WTC11 (cell line): ENCODE measurements around the gene DRD4. TPM values are rescaled to one million over a fixed set of nuclear protein-coding genes. Genes with fewer than 3 reads are reported as not detected.

Experiments used
- ATAC-seq: fragments of 200-7000 bp; cut with Tn5 transposase; 2 replicates; pipeline ENCODE4 v1.10.0; 2021; ENCODE audit warnings: mild to moderate bottlenecking, moderate library complexity
- CTCF ChIA-PET: fragments of 300-600 bp; sonication (Branson Sonifier 250); formaldehyde crosslinking; loops from one replicate; lab custom pipeline; 2021; ENCODE audit warnings: antibody characterized with exemption; lab: Charles Lee
- POLR2A ChIA-PET: fragments of 350-600 bp; sonication (Branson Sonifier 250); formaldehyde crosslinking; loops from one replicate; lab custom pipeline; 2021; ENCODE audit warnings: antibody characterized with exemption; lab: Charles Lee
- DNase-seq: peaks from one replicate; pipeline ENCODE4 v3.0.0; 2021; ENCODE audit warnings: low spot score
- H3K27ac Mint-ChIP-seq: 2 replicates; pipeline ENCODE4 v1.8.0; 2021; ENCODE audit warnings: mixed read lengths
- H3K27me3 Mint-ChIP-seq: 2 replicates; pipeline ENCODE4 v1.8.0; 2021; ENCODE audit warnings: low read depth, mild to moderate bottlenecking, moderate library complexity, mixed read lengths
- H3K36me3 Mint-ChIP-seq: 2 replicates; pipeline ENCODE4 v1.8.0; 2021; ENCODE audit warnings: mixed read lengths
- H3K4me1 Mint-ChIP-seq: 2 replicates; pipeline ENCODE4 v1.8.0; 2022; ENCODE audit warnings: mixed read lengths
- H3K4me3 Mint-ChIP-seq: 2 replicates; pipeline ENCODE4 v1.8.0; 2021; ENCODE audit warnings: mild to moderate bottlenecking, moderate library complexity, mixed read lengths
- H3K9me3 Mint-ChIP-seq: 2 replicates; pipeline ENCODE4 v1.8.0; 2021; ENCODE audit warnings: mixed read lengths
- CTCF ChIP-seq: fragments of 200-600 bp; IDR thresholded peaks from 2 replicates; pipeline ENCODE4 v1.8.0; 2022; ENCODE audit warnings: antibody characterized with exemption
- EMX1 ChIP-seq: fragments of 250-450 bp; sonication (Bioruptor Pico); IDR thresholded peaks from 2 replicates; pipeline ENCODE4 v1.8.0; 2021; ENCODE audit warnings: mild to moderate bottlenecking
- GABPB1 ChIP-seq: sonication (generic); formaldehyde crosslinking; IDR thresholded peaks from 2 replicates; pipeline ENCODE4 v1.8.1; 2023; ENCODE audit warnings: mild to moderate bottlenecking, missing genetic modification reagents
- JUN ChIP-seq: sonication (generic); formaldehyde crosslinking; IDR thresholded peaks from 2 replicates; pipeline ENCODE4 v1.8.0; 2023; ENCODE audit warnings: mild to moderate bottlenecking, missing genetic modification reagents
- NFYB ChIP-seq: sonication (generic); formaldehyde crosslinking; conservative IDR thresholded peaks from 2 replicates; pipeline ENCODE4 v1.8.0; 2022; ENCODE audit warnings: low read depth, missing genetic modification reagents
- TCF7 ChIP-seq: sonication (generic); formaldehyde crosslinking; IDR thresholded peaks from 2 replicates; pipeline ENCODE4 v1.8.0; 2022; ENCODE audit warnings: mild to moderate bottlenecking, low read depth, missing genetic modification reagents, moderate library complexity
- ZNF121 ChIP-seq: sonication (generic); formaldehyde crosslinking; IDR thresholded peaks from 2 replicates; pipeline ENCODE4 v1.8.0; 2023; ENCODE audit warnings: missing genetic modification reagents
- ZNF219 ChIP-seq: sonication (generic); formaldehyde crosslinking; IDR thresholded peaks from 2 replicates; pipeline ENCODE4 v1.8.0; 2023; ENCODE audit warnings: missing genetic modification reagents, mild to moderate bottlenecking, borderline replicate concordance
- ZNF232 ChIP-seq: sonication (generic); formaldehyde crosslinking; IDR thresholded peaks from 2 replicates; pipeline ENCODE4 v1.8.0; 2022; ENCODE audit warnings: mild to moderate bottlenecking, missing genetic modification reagents
- total RNA-seq: library from RNA; stranded (reverse); gene quantifications from 3 replicates; pipeline ENCODE4 v1.2.3, GENCODE V29; 2021
- TF ChIP-seq, protein P1 (sequence below): fragments of 250-450 bp; sonication (Bioruptor Pico); IDR thresholded peaks from 2 replicates; pipeline ENCODE4 v1.9.0; 2021; ENCODE audit warnings: mild to moderate bottlenecking
- TF ChIP-seq, protein P2 (sequence below): sonication (generic); formaldehyde crosslinking; IDR thresholded peaks from 2 replicates; pipeline ENCODE4 v1.8.1; 2023; ENCODE audit warnings: mild to moderate bottlenecking, missing genetic modification reagents
- TF ChIP-seq, protein P3 (sequence below): sonication (generic); formaldehyde crosslinking; IDR thresholded peaks from 2 replicates; pipeline ENCODE4 v1.8.1; 2023; ENCODE audit warnings: mild to moderate bottlenecking, missing genetic modification reagents
- TF ChIP-seq, protein P4 (sequence below): sonication (generic); formaldehyde crosslinking; IDR thresholded peaks from 2 replicates; pipeline ENCODE4 v1.8.0; 2023; ENCODE audit warnings: missing genetic modification reagents
- TF ChIP-seq, protein P5 (sequence below): sonication (generic); formaldehyde crosslinking; IDR thresholded peaks from 2 replicates; pipeline ENCODE4 v1.8.1; 2023; ENCODE audit warnings: mild to moderate bottlenecking, missing genetic modification reagents, moderate library complexity
- TF ChIP-seq, protein P6 (sequence below): sonication (generic); formaldehyde crosslinking; IDR thresholded peaks from 2 replicates; pipeline ENCODE4 v1.8.1; 2022; ENCODE audit warnings: mild to moderate bottlenecking, missing genetic modification reagents, moderate library complexity, borderline replicate concordance
- TF ChIP-seq, protein P7 (sequence below): sonication (generic); formaldehyde crosslinking; IDR thresholded peaks from 2 replicates; pipeline ENCODE4 v1.8.0; 2022; ENCODE audit warnings: mild to moderate bottlenecking, missing genetic modification reagents

The DRD4 gene
- total RNA-seq, 1 experiment from 2014 or later: 3.7 TPM

DNA sequence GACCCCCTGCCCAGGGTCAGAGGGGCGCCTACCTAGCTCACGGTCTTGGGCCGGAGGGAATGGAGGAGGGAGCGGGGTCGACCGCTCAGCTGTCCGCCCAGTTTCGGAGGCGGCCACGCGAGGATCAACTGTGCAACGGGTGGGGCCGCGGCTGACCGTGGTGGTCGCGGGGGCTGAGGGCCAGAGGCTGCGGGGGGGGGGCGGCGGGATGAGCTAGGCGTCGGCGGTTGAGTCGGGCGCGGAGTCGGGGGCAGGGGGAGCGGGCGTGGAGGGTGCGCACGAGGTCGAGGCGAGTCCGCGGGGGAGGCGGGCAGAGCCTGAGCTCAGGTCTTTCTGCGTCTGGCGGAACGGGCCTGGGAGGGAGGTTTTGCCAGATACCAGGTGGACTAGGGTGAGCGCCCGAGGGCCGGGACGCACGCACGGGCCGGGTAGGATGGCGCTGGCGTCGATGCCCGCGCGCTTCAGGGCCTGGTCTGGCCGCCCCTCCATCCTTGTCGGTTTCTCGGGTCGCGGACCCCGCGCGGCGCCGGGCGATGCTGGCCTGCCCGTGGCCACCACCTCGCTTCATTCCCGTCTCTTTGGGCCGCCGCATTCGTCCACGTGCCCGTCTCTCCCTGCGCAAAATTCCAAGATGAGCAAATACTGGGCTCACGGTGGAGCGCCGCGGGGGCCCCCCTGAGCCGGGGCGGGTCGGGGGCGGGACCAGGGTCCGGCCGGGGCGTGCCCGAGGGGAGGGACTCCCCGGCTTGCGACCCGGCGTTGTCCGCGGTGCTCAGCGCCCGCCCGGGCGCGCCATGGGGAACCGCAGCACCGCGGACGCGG is at the start of gene DRD4 (continued):
- TF ChIP-seq, protein P1, sequence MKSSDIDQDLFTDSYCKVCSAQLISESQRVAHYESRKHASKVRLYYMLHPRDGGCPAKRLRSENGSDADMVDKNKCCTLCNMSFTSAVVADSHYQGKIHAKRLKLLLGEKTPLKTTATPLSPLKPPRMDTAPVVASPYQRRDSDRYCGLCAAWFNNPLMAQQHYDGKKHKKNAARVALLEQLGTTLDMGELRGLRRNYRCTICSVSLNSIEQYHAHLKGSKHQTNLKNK (CRISPR knock-in tag): no peak
- peak; percentile 60; the same call in 1 of the 2 replicates for TF ChIP-seq ZNF121 (CRISPR knock-in tag)
- TF ChIP-seq, protein P2, sequence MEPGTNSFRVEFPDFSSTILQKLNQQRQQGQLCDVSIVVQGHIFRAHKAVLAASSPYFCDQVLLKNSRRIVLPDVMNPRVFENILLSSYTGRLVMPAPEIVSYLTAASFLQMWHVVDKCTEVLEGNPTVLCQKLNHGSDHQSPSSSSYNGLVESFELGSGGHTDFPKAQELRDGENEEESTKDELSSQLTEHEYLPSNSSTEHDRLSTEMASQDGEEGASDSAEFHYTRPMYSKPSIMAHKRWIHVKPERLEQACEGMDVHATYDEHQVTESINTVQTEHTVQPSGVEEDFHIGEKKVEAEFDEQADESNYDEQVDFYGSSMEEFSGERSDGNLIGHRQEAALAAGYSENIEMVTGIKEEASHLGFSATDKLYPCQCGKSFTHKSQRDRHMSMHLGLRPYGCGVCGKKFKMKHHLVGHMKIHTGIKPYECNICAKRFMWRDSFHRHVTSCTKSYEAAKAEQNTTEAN (CRISPR knock-in tag): peak; percentile 25; the same call in 1 of the 2 replicates
- TF ChIP-seq NFYB (CRISPR knock-in tag): peak; percentile 17; the same call in 1 of the 2 replicates

DNA sequence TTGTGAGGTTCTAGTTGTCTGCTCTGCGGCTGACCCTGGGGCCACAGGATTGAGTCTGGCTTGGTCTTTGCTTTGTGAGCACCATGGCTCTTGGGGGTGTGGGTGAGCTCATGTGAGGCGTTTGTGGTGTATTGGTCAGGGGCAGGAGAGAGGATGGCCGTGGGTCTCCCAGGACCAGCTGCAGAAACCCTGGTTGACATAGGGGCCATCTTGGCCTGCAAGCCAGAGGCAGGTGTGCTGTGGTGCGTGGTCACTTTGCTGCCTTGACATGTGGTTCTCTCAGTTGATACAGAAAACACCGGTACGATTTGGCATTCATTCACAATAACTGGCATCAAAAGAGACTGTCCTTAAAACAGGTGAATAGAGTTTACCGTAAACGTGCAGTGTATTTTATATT is 49.5 kb upstream of the DRD4 start:
- Mint-ChIP-seq H3K36me3 (peaks cover 54% of the 10 kb centered on the region), H3K4me3 (no peak overlapping the region), H3K4me1 (no peaks in the 10 kb centered on the region), H3K9me3 (no peaks in the 10 kb centered on the region), H3K27ac (no peak overlapping the region), H3K27me3 (no peaks in the 10 kb centered on the region)
- TF ChIP-seq, protein P3, sequence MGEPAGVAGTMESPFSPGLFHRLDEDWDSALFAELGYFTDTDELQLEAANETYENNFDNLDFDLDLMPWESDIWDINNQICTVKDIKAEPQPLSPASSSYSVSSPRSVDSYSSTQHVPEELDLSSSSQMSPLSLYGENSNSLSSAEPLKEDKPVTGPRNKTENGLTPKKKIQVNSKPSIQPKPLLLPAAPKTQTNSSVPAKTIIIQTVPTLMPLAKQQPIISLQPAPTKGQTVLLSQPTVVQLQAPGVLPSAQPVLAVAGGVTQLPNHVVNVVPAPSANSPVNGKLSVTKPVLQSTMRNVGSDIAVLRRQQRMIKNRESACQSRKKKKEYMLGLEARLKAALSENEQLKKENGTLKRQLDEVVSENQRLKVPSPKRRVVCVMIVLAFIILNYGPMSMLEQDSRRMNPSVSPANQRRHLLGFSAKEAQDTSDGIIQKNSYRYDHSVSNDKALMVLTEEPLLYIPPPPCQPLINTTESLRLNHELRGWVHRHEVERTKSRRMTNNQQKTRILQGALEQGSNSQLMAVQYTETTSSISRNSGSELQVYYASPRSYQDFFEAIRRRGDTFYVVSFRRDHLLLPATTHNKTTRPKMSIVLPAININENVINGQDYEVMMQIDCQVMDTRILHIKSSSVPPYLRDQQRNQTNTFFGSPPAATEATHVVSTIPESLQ (CRISPR knock-in tag): no peak
- TF ChIP-seq ZNF219 (CRISPR knock-in tag) (no peak), JUN (CRISPR knock-in tag) (no peak), EMX1 (CRISPR knock-in tag) (no peak), TCF7 (CRISPR knock-in tag) (no peak)
- TF ChIP-seq, protein P4, sequence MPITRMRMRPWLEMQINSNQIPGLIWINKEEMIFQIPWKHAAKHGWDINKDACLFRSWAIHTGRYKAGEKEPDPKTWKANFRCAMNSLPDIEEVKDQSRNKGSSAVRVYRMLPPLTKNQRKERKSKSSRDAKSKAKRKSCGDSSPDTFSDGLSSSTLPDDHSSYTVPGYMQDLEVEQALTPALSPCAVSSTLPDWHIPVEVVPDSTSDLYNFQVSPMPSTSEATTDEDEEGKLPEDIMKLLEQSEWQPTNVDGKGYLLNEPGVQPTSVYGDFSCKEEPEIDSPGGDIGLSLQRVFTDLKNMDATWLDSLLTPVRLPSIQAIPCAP (CRISPR knock-in tag): no peak
- TF ChIP-seq, protein P5, sequence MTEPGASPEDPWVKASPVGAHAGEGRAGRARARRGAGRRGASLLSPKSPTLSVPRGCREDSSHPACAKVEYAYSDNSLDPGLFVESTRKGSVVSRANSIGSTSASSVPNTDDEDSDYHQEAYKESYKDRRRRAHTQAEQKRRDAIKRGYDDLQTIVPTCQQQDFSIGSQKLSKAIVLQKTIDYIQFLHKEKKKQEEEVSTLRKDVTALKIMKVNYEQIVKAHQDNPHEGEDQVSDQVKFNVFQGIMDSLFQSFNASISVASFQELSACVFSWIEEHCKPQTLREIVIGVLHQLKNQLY (CRISPR knock-in tag): no peak
- ATAC-seq: no peak
- POLR2A ChIA-PET: no interaction called here
- DNase-seq: no peak
- CTCF ChIA-PET: no interaction called here

DNA sequence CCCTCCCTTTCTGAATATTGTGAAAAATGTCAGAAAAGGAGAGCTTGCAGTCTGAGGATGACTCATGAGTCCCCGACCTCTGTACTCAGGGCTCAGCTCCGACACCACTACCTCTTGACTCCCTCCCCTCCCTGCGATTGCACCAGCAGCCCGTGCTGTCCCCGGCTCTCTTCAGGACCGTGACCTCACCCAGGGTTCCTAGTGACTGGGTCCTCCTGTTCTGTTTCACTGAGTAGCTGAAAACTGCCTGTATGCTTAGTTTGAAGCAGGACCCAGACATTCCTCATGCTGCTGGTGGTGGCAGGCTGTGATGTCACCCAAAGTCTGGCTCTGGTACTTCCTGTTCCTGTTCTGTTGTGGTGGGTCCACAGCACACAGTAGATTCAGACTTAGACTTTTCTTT is 49.1 kb upstream of the DRD4 start:
- POLR2A ChIA-PET: no interaction called here
- H3K27me3 Mint-ChIP-seq: no peaks in the 10 kb centered on the region
- ATAC-seq (no peak), DNase-seq (no peak)
- CTCF ChIA-PET: no interaction called here
- no peak overlapping the region for H3K27ac Mint-ChIP-seq
- H3K9me3 Mint-ChIP-seq: no peaks in the 10 kb centered on the region
- no peaks in the 10 kb centered on the region for H3K4me1 Mint-ChIP-seq
- H3K36me3 Mint-ChIP-seq: peaks cover 59% of the 10 kb centered on the region
- H3K4me3 Mint-ChIP-seq: no peak overlapping the region
- TF ChIP-seq, protein P6, sequence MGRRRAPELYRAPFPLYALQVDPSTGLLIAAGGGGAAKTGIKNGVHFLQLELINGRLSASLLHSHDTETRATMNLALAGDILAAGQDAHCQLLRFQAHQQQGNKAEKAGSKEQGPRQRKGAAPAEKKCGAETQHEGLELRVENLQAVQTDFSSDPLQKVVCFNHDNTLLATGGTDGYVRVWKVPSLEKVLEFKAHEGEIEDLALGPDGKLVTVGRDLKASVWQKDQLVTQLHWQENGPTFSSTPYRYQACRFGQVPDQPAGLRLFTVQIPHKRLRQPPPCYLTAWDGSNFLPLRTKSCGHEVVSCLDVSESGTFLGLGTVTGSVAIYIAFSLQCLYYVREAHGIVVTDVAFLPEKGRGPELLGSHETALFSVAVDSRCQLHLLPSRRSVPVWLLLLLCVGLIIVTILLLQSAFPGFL (CRISPR knock-in tag): no peak
- no peak for TF ChIP-seq CTCF
- TF ChIP-seq ZNF232: no peak
- TF ChIP-seq, protein P7, sequence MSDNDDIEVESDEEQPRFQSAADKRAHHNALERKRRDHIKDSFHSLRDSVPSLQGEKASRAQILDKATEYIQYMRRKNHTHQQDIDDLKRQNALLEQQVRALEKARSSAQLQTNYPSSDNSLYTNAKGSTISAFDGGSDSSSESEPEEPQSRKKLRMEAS (CRISPR knock-in tag): no peak
- peak; percentile 97 for TF ChIP-seq GABPB1 (CRISPR knock-in tag)
